Renal cortical epithelial cell (primary cell): ENCODE measurements around the gene UNC119. TPM values are rescaled to one million over a fixed set of nuclear protein-coding genes. Genes with fewer than 3 reads are reported as not detected.

Experiments
- DNase-seq: peaks from one replicate; pipeline ENCODE4 v3.0.0-alpha.2; 2011; ENCODE audit warnings: low read depth
- total RNA-seq: library from RNA; depleted of rRNA; stranded (reverse); fragments of >200 nt; gene quantifications from 2 replicates; pipeline ENCODE4 v1.2.3, GENCODE V29; 2014

The UNC119 gene
- total RNA-seq, 1 donor from 2014 or later, result 29.3 TPM

- DNase-seq, result no peak
Measured at GRCh38 chr17:28498652-28499363, 53.6 kb downstream of the UNC119 start.

GRCh38 chr17:28497931-28498330 is 54.5 kb downstream of the UNC119 start:
- DNase-seq, result no peak

Other genes with a start within 250 kb of the UNC119 start
- gene TMEM97, start 233.4 kb downstream of the UNC119 start, total RNA-seq, result 8.7 and 17.9 TPM in 2 replicates
- gene IFT20, start 217.2 kb downstream of the UNC119 start, total RNA-seq, result 46.6 and 57.0 TPM in 2 replicates
- 81.2 and 85.4 TPM in 2 replicates for gene TNFAIP1, start 216.9 kb downstream of the UNC119 start, total RNA-seq
- gene POLDIP2, start 195.1 kb downstream of the UNC119 start, total RNA-seq, result 78.0 and 81.9 TPM in 2 replicates
- not detected in 2 replicates for gene SEBOX, start 187.4 kb downstream of the UNC119 start, total RNA-seq
- not detected in 2 replicates for gene VTN, start 182.3 kb downstream of the UNC119 start, total RNA-seq
- 1.4 and 8.9 TPM in 2 replicates for gene SARM1, start 180.9 kb downstream of the UNC119 start, total RNA-seq
- 4.0 and 8.6 TPM in 2 replicates for gene SLC46A1, start 146.4 kb downstream of the UNC119 start, total RNA-seq
- not detected in 2 replicates for gene SLC13A2, start 79.0 kb downstream of the UNC119 start, total RNA-seq
- not detected in 2 replicates for gene FOXN1, start 46.3 kb downstream of the UNC119 start, total RNA-seq
- 70.0 and 114 TPM in 2 replicates for gene PIGS, start 18.9 kb upstream of the UNC119 start, total RNA-seq
- 26.7 and 40.6 TPM in 2 replicates for gene ALDOC, start 24.3 kb upstream of the UNC119 start, total RNA-seq
- 3.3 and 12.5 TPM in 2 replicates for gene SPAG5, start 46.4 kb upstream of the UNC119 start, total RNA-seq
- gene RSKR, start 61.6 kb upstream of the UNC119 start, total RNA-seq, result 6.1 and 7.1 TPM in 2 replicates
- gene BLTP2, start 92.5 kb upstream of the UNC119 start, total RNA-seq, result 182 and 259 TPM in 2 replicates
- 60.7 and 82.5 TPM in 2 replicates for gene SDF2, start 109.3 kb upstream of the UNC119 start, total RNA-seq
- gene SUPT6H, start 109.6 kb upstream of the UNC119 start, total RNA-seq, result 22.1 and 92.6 TPM in 2 replicates
- 0.17 and 1.1 TPM in 2 replicates for gene PROCA1, start 159.3 kb upstream of the UNC119 start, total RNA-seq
- gene RAB34, start 165.2 kb upstream of the UNC119 start, total RNA-seq, result 131 and 208 TPM in 2 replicates
- 540 and 600 TPM in 2 replicates for gene RPL23A, start 167.4 kb upstream of the UNC119 start, total RNA-seq
- 8.1 and 18.2 TPM in 2 replicates for gene TLCD1, start 173.6 kb upstream of the UNC119 start, total RNA-seq
- gene NEK8, start 176.2 kb upstream of the UNC119 start, total RNA-seq, result 2.4 and 5.6 TPM in 2 replicates
- 63.8 and 103 TPM in 2 replicates for gene TRAF4, start 191.4 kb upstream of the UNC119 start, total RNA-seq